Mammary epithelial cell (primary cell): Measurements from ENCODE around the gene KMT2E.

Experiments used
- EZH2 ChIP-seq: IDR thresholded peaks from 2 replicates; pipeline ENCODE4 v1.6.1; 2012; ENCODE audit warnings: low read length, inconsistent platforms, borderline replicate concordance
- TF ChIP-seq, protein P1 (sequence below), 2 donors: IDR thresholded peaks in 1 of 2; conservative IDR thresholded peaks in 1 of 2; 2 replicates each; pipeline ENCODE4 v1.5.1; 2011 to 2012; ENCODE audit warnings: inconsistent platforms in 2 of 2, low read length in 2 of 2, mild to moderate bottlenecking in 2 of 2, control low read depth in 1 of 2, low read depth in 1 of 2; ENCODE audit not compliant: insufficient read depth in 1 of 2; ENCODE audit errors: extremely low read depth in 1 of 2

DNA sequence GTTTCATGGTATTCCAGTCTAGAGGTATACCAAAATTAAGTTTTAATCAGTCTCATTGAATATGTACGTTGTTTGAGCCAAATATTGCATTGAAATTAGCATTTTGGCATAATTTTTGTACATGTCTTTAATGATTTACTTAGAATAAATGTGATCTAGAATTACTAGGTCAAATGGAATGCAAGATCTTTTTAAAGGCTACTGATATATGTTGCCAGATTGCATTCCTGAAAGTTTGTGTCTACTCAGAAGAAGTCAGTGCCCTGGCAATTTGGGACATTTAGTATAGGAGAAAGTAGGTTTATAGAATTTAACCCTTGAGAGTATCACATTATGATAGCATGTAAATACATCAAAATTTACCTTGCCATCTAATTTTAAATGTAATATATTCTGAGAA is 32.4 kb downstream of the KMT2E start:
- TF ChIP-seq EZH2: no peak
- TF ChIP-seq, protein P1, sequence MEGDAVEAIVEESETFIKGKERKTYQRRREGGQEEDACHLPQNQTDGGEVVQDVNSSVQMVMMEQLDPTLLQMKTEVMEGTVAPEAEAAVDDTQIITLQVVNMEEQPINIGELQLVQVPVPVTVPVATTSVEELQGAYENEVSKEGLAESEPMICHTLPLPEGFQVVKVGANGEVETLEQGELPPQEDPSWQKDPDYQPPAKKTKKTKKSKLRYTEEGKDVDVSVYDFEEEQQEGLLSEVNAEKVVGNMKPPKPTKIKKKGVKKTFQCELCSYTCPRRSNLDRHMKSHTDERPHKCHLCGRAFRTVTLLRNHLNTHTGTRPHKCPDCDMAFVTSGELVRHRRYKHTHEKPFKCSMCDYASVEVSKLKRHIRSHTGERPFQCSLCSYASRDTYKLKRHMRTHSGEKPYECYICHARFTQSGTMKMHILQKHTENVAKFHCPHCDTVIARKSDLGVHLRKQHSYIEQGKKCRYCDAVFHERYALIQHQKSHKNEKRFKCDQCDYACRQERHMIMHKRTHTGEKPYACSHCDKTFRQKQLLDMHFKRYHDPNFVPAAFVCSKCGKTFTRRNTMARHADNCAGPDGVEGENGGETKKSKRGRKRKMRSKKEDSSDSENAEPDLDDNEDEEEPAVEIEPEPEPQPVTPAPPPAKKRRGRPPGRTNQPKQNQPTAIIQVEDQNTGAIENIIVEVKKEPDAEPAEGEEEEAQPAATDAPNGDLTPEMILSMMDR (conservative IDR thresholded peaks at IDR 0.05 in 1 of 2, IDR thresholded peaks at IDR 0.05 in 1 of 2; ENCODE audit: extremely low read depth in 1 of 2, insufficient read depth in 1 of 2, low read depth in 1 of 2, low read length in 2 of 2): no peak
